Natural killer cell treated with Interleukin-12 subunit alpha and Interleukin-12 subunit beta and Interleukin-15 and Interleukin-18, amount 100 ng/mL, for 72 hours (primary cell): ENCODE data around the gene CEP83. TPM values are rescaled to one million over a fixed set of nuclear protein-coding genes. Genes with fewer than 3 reads are reported as not detected.

Experiments used
- ATAC-seq, 2 donors: fragments of 150-1000 bp; cut with Tn5 transposase in 1 of 2; sonication (Bioruptor Pico), chemical (Tn5 transposase) in 1 of 2; 2 replicates each; pipeline ENCODE4 v1.10.0; 2021
- DNase-seq: peaks from one replicate; pipeline ENCODE4 v3.0.0; 2022; ENCODE audit warnings: low spot score
- H3K27ac Mint-ChIP-seq, 2 donors: 1 replicate in 1 of 2; 2 replicates in 1 of 2; pipeline ENCODE4 v1.8.0; 2022; ENCODE audit warnings: mixed read lengths in 2 of 2, mild to moderate bottlenecking in 1 of 2, moderate library complexity in 1 of 2
- H3K27me3 Mint-ChIP-seq, 2 donors: 1 replicate in 1 of 2; 2 replicates in 1 of 2; pipeline ENCODE4 v1.8.0; 2022; ENCODE audit warnings: mixed read lengths in 2 of 2
- H3K36me3 Mint-ChIP-seq: one replicate; pipeline ENCODE4 v1.8.0; 2022; ENCODE audit warnings: mixed read lengths
- H3K4me1 Mint-ChIP-seq, 2 donors: 1 replicate in 1 of 2; 2 replicates in 1 of 2; pipeline ENCODE4 v1.8.0; 2022; ENCODE audit warnings: low read depth in 2 of 2, mixed read lengths in 2 of 2, mild to moderate bottlenecking in 1 of 2
- H3K4me3 Mint-ChIP-seq: one replicate; pipeline ENCODE4 v1.8.0; 2022; ENCODE audit warnings: mixed read lengths
- H3K9me3 Mint-ChIP-seq: 2 replicates; pipeline ENCODE4 v1.8.0; 2022; ENCODE audit warnings: mixed read lengths
- total RNA-seq, 2 donors: library from RNA; stranded (reverse); gene quantifications; one replicate each; pipeline ENCODE4 v1.2.3, GENCODE V29; 2022

The CEP83 gene
- total RNA-seq, 2 donors from 2014 or later, result 17.6 to 37.8 TPM

- H3K4me3 Mint-ChIP-seq, result no peak overlapping the region
- peaks cover 0 to 4% of the 10 kb centered on the region in 2 donors for H3K4me1 Mint-ChIP-seq
- H3K36me3 Mint-ChIP-seq, result peaks cover 27% of the 10 kb centered on the region
- no peak for ATAC-seq
- DNase-seq, result no peak
- H3K27me3 Mint-ChIP-seq, result no peaks in the 10 kb centered on the region
- H3K27ac Mint-ChIP-seq, result peak overlapping the region in 1 of 2 donors; percentile 9
- H3K9me3 Mint-ChIP-seq, result peaks cover 10% of the 10 kb centered on the region
Observed at GRCh38 chr12:94380507-94380906, 79.2 kb downstream of the CEP83 start.

- Mint-ChIP-seq H3K36me3 (peaks cover 25% of the 10 kb centered on the region), H3K4me1 (peaks cover 0 to 4% of the 10 kb centered on the region in 2 donors), H3K9me3 (peaks cover 7% of the 10 kb centered on the region), H3K27me3 (no peaks in the 10 kb centered on the region), H3K4me3 (peak overlapping the region; percentile 21), H3K27ac (peak overlapping the region; percentile 9)
- ATAC-seq (peak in 1 of 2 donors; percentile 54), DNase-seq (no peak)
Observed at GRCh38 chr12:94379479-94380113, 80.1 kb downstream of the CEP83 start.

- DNase-seq (no peak), ATAC-seq (no peak)
- H3K4me3 Mint-ChIP-seq, result no peak overlapping the region
- H3K36me3 Mint-ChIP-seq, result peaks cover 13% of the 10 kb centered on the region
- H3K27me3 Mint-ChIP-seq, result no peaks in the 10 kb centered on the region
- H3K9me3 Mint-ChIP-seq, result no peaks in the 10 kb centered on the region
- no peak overlapping the region for H3K27ac Mint-ChIP-seq
- H3K4me1 Mint-ChIP-seq, result peaks cover 4 to 8% of the 10 kb centered on the region in 2 donors
Observed at GRCh38 chr12:94377599-94377998, 82.1 kb downstream of the CEP83 start.

- no peaks in the 10 kb centered on the region for H3K27me3 Mint-ChIP-seq
- H3K27ac Mint-ChIP-seq, result peak overlapping the region in 1 of 2 donors; percentile 78
- no peaks in the 10 kb centered on the region for H3K9me3 Mint-ChIP-seq
- H3K4me3 Mint-ChIP-seq, result no peak overlapping the region
- DNase-seq, result no peak
- H3K4me1 Mint-ChIP-seq, result peaks cover 0 to 8% of the 10 kb centered on the region in 2 donors
- H3K36me3 Mint-ChIP-seq, result peaks cover 19% of the 10 kb centered on the region
- no peak for ATAC-seq
Observed at GRCh38 chr12:94374124-94374523, 85.5 kb downstream of the CEP83 start.

- Mint-ChIP-seq H3K27ac (peak overlapping the region; percentile 21 to 78), H3K4me3 (peak overlapping the region; percentile 42), H3K4me1 (peaks cover 3 to 8% of the 10 kb centered on the region in 2 donors), H3K36me3 (peaks cover 18% of the 10 kb centered on the region), H3K27me3 (no peaks in the 10 kb centered on the region), H3K9me3 (no peaks in the 10 kb centered on the region)
- ATAC-seq, result peak in 1 of 2 donors; percentile 87
- no peak for DNase-seq
Observed at GRCh38 chr12:94372461-94372860, 87.2 kb downstream of the CEP83 start.

GRCh38 chr12:94362653-94363052 is 97.0 kb downstream of the CEP83 start:
- ATAC-seq, result no peak
- no peak for DNase-seq
- H3K36me3 Mint-ChIP-seq, result peaks cover 53% of the 10 kb centered on the region
- no peaks in the 10 kb centered on the region for H3K27me3 Mint-ChIP-seq
- peaks cover 0 to under 1% of the 10 kb centered on the region in 2 donors for H3K4me1 Mint-ChIP-seq
- H3K9me3 Mint-ChIP-seq, result peaks cover 12% of the 10 kb centered on the region
- no peak overlapping the region for H3K4me3 Mint-ChIP-seq
- no peak overlapping the region for H3K27ac Mint-ChIP-seq

GRCh38 chr12:94359761-94360160 is 99.9 kb downstream of the CEP83 start:
- ATAC-seq, result no peak
- Mint-ChIP-seq H3K36me3 (peaks cover 50% of the 10 kb centered on the region), H3K4me1 (no peaks in the 10 kb centered on the region), H3K27me3 (no peaks in the 10 kb centered on the region), H3K27ac (no peak overlapping the region), H3K9me3 (peaks cover 12% of the 10 kb centered on the region), H3K4me3 (no peak overlapping the region)
- DNase-seq, result no peak

- ATAC-seq, result no peak
- Mint-ChIP-seq H3K4me3 (no peak overlapping the region), H3K27ac (no peak overlapping the region), H3K4me1 (peaks cover 9% of the 10 kb centered on the region in 2 donors), H3K27me3 (no peaks in the 10 kb centered on the region), H3K36me3 (peaks cover 53% of the 10 kb centered on the region), H3K9me3 (peaks cover 19% of the 10 kb centered on the region)
- DNase-seq, result no peak
Observed at GRCh38 chr12:94353130-94353529, 106.5 kb downstream of the CEP83 start.

- H3K9me3 Mint-ChIP-seq, result no peaks in the 10 kb centered on the region
- peaks cover 4% of the 10 kb centered on the region for H3K36me3 Mint-ChIP-seq
- ATAC-seq (no peak), DNase-seq (no peak)
- no peak overlapping the region for H3K4me3 Mint-ChIP-seq
- H3K27me3 Mint-ChIP-seq, result no peaks in the 10 kb centered on the region
- H3K4me1 Mint-ChIP-seq, result no peaks in the 10 kb centered on the region
- no peak overlapping the region for H3K27ac Mint-ChIP-seq
Observed at GRCh38 chr12:94340573-94340972, 119.1 kb downstream of the CEP83 start.

- no peak overlapping the region for H3K27ac Mint-ChIP-seq
- H3K27me3 Mint-ChIP-seq, result no peaks in the 10 kb centered on the region
- no peaks in the 10 kb centered on the region for H3K9me3 Mint-ChIP-seq
- no peaks in the 10 kb centered on the region for H3K36me3 Mint-ChIP-seq
- H3K4me1 Mint-ChIP-seq, result no peaks in the 10 kb centered on the region
- no peak overlapping the region for H3K4me3 Mint-ChIP-seq
- DNase-seq (no peak), ATAC-seq (no peak)
Observed at GRCh38 chr12:94338006-94338794, 121.5 kb downstream of the CEP83 start.

GRCh38 chr12:94336211-94336925 is 123.3 kb downstream of the CEP83 start:
- ATAC-seq, result no peak
- no peaks in the 10 kb centered on the region for H3K27me3 Mint-ChIP-seq
- H3K27ac Mint-ChIP-seq, result no peak overlapping the region

GRCh38 chr12:94333396-94333795 is 126.3 kb downstream of the CEP83 start:
- H3K27me3 Mint-ChIP-seq, result no peaks in the 10 kb centered on the region
- no peaks in the 10 kb centered on the region for H3K4me1 Mint-ChIP-seq
- no peak overlapping the region for H3K4me3 Mint-ChIP-seq
- H3K9me3 Mint-ChIP-seq, result no peaks in the 10 kb centered on the region
- ATAC-seq, result no peak
- H3K36me3 Mint-ChIP-seq, result peaks cover 8% of the 10 kb centered on the region
- no peak overlapping the region for H3K27ac Mint-ChIP-seq
- no peak for DNase-seq

More at GRCh38 chr12:94336211-94336925, 123.3 kb downstream of the CEP83 start:
- DNase-seq, result no peak
- H3K36me3 Mint-ChIP-seq, result no peaks in the 10 kb centered on the region
- no peaks in the 10 kb centered on the region for H3K4me1 Mint-ChIP-seq
- no peak overlapping the region for H3K4me3 Mint-ChIP-seq
- no peaks in the 10 kb centered on the region for H3K9me3 Mint-ChIP-seq

GRCh38 chr12:94329366-94329765 is 130.3 kb downstream of the CEP83 start:
- peaks cover 2 to 8% of the 10 kb centered on the region in 2 donors for H3K4me1 Mint-ChIP-seq
- no peaks in the 10 kb centered on the region for H3K27me3 Mint-ChIP-seq
- H3K36me3 Mint-ChIP-seq, result peaks cover 16% of the 10 kb centered on the region
- no peaks in the 10 kb centered on the region for H3K9me3 Mint-ChIP-seq
- ATAC-seq (no peak), DNase-seq (no peak)
- H3K4me3 Mint-ChIP-seq, result no peak overlapping the region
- H3K27ac Mint-ChIP-seq, result no peak overlapping the region

- H3K36me3 Mint-ChIP-seq, result peaks cover 23% of the 10 kb centered on the region
- H3K9me3 Mint-ChIP-seq, result no peaks in the 10 kb centered on the region
- H3K27me3 Mint-ChIP-seq, result no peaks in the 10 kb centered on the region
- H3K27ac Mint-ChIP-seq, result no peak overlapping the region
- DNase-seq (no peak), ATAC-seq (no peak)
- peaks cover 2 to 8% of the 10 kb centered on the region in 2 donors for H3K4me1 Mint-ChIP-seq
- H3K4me3 Mint-ChIP-seq, result no peak overlapping the region
Observed at GRCh38 chr12:94327809-94328208, 131.9 kb downstream of the CEP83 start.
